GM18868 (cell line): Measurements from ENCODE around the gene TBRG4.

ENCODE experiments used
- ATAC-seq: cut with Tn5 transposase; IDR thresholded peaks from one replicate; pipeline ENCODE4 v1.9.1; 2021; ENCODE audit warnings: mild to moderate bottlenecking, moderate library complexity; ENCODE audit not compliant: unreplicated experiment

The TBRG4 gene

DNA sequence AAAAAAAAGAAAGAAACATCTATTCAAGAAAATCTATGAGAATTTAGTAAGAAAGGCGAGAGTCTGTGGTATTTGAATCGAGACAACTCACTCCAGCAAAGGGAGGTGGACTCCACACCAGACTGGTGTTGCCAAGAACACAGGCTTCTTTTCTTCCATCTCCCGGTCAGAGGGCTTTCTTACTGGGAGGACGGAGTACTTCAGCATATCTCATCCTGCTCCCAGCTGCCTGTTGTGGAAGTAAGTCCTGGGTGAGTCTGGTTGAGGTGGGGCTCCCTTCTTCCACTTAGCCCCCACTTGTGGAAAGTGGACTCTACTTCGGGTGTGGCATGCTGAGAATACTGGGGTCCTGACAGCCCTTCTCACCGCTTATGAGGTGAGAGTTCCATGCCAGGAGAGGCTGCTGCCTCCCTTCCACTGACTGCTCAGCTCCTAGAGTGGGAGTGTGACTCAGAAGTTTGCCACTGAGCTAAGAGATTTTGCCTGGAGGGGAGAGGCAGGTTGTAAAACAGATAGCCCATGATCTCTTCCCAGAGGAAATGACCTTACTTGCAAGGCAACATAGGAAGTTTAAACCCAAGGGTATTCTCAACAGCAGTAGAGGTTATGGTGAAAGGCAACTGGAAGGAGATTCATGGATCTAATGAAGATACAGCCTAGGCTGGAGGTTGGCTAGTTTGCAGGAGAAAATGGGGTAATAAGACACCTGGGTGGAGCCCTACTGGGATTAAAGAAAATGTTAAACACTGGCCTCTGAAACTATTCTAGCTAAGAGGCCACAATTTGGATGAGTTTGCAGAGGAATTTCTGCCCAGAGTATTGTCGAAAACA is 19.2 kb downstream of the TBRG4 start:
- no peak for ATAC-seq

DNA sequence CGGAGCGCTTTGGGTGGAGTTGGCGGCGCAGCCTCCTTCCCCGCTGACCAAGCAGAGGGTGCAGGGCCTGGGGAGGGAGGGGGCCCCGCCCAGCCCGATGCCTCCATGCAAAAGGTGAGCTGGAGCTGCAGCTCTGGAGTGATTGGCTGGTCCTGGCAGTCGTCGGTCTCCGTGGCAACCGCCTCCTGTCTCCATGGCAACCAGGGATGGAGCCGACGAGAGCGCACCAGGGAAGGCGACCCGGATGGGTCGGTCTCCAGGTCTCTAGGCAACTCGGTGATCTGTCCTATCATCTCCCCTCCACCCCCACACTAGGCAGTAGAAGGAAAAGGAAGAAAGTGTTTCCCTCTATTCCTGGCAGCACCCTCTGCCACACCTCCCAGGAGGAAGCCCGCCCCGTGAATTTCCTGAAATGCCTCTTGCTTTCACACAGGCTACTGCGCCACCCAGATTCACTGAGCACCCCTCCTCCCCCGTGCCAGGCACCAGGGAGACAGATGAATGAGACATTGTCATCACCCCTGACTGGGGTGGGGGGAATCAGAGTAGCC is 22.1 kb downstream of the TBRG4 start:
- no peak for ATAC-seq

DNA sequence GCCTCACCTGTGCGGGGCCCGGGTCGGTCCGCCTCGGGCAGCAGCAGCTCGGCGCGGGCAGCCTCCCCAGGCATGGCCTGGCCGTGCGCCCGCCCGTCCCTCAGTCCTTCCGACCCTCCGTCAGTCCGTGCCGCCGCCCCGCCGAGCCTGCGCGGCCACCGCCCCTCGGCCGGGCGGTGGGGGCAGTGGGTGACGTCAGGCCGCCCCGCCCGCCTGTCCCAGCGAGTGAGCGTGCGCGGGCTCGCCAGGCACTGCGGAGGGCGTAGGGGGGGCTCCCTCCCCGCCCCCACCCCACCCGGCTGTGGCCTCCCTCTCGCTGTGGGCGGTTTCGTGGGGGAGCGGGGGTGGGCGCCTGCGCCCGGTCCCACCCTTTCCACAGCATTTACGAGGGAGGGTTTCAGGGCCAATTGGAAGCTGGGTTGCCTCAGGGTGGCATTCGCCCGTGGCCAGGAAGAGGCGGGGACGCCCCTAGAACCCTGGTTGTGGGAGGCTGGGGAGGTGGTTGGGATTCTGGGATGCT is 22.6 kb downstream of the TBRG4 start, which contains the start of gene NACAD:
Gene NACAD (minus strand): TSS at position 149 of the 520 bp plus-strand sequence. CDS start 75 bp downstream, at position 74.
- ATAC-seq = no peak

DNA sequence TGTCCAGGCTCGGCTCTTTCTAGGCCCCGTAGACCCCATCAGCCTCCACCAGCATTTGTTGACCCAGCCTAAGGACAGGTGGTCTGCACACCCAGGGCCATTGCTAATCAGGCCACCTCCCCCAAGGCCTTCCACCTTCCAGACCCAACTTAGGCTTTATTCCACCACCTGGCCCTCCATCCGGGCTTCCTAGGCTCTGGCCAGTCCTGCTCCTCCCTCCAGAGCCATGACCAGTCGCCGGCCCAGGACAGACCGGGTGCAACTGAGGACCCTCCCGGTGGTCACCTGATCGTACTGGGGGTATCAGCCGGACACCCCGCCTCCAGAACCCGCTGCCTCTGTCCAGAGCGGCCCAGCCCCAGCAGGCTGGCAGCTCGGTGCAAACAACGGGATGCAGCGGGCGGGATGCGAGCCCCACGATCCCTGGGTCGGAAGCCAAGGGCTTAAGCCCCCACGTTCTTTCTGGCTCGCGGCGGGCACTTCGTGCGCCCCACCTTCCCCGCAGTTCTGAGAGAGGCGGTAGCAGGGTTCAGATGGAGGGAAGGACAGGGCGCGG is 23.3 kb downstream of the TBRG4 start:
- no peak for ATAC-seq

DNA sequence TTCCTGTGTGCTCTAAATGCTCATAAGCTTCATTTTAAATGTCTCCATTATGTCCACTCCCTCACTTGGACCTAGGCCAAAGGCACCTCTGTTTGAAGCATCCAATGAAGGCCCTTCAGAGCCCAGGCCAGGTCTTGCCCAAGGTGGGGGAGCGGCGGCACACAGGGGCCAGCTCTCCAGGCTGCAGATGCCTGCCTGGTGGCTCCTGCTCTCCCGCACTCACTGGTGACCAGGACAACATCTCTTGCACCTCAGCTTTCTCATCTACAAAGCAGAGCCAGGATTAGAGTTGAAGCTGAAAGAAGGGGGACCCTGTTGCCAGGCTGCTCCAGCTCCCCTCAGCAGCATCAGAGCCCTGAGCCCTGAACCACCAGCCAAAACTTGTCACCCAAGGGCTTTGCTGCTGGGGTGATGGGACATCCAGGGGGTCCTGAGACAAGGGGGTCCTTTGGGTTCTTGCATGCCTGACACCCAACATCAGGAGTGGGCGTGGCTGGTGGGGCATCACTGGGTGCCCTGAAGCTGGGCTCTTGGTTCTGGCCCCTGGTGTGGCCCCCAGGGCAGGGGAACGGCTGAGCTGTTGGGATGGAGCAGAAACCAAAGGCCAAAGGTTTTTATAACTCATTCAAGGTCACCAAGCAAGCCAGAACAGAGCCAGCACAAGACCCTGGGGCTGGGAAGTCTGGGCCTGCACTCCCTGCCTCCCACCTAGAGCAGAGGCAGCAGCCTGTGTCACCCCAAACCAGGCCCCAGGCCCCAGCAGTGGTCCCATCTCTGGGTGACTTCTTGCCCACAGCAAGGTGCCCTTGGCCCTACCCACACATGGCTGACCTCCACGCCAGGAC is 24.0 kb downstream of the TBRG4 start:
- no peak for ATAC-seq

DNA sequence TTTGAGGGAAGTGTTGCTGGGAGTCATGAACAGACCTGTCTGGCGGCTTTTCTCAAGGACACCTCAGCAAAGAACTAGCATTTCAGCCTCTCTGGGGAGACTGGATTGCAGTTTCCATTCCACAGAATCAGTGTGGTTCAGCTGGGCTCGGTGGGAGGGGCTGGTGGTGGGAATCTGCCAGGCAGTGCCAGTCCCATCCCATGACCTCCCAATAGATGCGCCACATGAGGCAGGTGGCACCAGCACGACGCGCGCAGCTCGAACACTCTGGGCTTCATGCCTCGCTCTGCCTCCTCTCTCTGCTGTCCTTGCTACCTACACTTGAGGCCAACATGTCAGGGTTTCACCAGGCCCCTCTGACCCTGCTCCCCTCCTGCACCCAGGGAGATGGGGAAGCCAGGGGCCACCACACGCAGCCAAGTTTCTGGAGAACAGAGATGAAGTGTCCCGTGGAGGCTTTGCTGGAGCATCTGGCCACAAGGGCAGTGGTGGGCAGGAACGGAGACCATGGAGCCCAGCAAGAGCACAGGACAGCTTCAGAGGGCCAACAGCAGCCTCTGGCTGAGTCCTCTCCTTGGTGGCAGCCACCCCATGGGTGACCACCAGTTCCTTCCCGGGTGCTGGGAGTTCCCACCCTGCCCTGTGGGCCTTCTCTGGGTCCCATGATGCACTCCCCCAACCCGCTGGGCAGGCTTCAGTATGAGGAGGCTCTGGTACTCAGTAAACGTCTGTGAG is 25.0 kb downstream of the TBRG4 start:
- ATAC-seq = no peak

DNA sequence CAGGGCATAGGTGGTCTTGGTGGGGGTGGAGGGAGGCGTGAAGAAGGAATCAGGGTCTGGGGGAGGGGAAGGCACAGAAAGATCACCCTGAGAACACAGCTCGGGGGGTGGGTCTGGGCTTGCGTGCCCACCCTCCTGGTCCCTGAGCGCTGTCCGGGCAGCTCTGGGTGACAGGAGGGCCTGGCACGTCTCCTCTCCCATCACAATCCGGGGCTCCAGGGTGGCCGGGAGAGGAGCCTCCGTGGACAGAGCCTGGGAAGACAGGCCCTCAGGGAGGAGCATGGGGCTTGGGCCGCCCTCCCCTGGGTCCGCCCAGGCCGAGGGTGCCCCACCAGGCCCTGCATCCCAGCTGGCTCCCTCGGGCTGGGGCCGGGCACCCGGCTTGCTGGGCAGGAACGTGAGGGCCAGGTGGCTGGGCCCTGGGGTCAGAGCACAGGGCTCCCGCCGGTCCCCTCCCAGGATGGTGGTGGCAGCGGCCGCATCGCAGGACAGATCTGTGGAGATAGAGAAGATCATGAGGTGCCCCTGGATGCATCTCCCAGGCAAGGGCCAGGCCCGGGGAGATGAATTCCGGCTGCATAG is 25.8 kb downstream of the TBRG4 start:
- no peak for ATAC-seq

DNA sequence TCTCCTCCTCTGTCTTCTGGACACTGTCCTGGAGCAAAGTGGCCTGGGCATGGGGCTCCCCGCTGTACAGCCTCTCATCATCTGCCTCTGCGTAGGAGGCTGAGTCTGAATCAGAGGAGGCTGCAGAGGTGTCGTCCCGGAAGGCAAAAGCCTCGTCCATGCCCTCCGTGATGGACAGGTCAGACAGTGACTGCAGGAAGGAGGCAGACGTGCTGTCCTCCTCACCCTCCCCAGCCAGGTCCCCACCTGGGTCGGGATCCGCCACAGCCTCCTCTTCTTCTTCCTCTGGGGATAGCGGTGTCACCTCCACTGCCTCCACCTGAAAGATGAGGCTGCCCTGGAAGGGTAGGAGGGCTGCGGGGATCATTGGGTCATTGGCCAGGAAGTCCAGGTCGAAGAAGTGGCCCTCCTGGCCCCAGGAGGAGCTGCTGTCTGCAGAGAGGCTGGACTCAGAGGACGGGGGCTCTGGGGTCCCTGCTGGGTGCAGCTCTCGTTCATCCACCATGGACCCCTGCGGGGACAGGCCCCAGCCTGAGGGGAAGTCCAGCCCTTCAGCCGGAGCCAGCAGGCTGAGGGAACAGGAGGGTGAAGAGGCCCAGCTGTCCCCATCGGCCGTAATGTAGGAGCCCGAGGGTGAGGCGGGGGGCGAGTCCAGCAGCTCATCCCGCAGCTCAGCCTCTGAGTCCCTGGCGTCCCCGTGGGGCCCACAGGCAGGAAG is 26.4 kb downstream of the TBRG4 start:
- ATAC-seq = no peak

DNA sequence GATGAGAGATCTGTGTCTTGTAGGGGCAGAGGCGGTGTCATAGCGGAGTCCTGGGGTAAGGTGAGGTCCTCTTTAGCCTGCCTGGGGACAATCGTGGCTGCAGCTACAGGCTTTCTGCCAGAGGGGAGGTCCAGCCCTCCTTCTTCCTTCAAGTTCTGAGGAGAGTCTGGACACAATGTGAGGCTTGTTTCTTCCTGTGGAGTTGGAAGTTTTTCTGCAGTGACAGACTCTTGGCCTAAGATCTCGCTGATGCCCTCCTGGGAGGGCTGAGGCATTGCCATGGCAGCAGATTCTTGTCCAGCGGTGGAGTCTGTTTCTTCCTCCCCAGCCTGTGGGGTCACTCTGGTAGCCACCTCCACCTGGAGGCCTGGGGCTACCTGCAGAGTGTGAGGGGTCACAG is 27.2 kb downstream of the TBRG4 start:
- no peak for ATAC-seq

DNA sequence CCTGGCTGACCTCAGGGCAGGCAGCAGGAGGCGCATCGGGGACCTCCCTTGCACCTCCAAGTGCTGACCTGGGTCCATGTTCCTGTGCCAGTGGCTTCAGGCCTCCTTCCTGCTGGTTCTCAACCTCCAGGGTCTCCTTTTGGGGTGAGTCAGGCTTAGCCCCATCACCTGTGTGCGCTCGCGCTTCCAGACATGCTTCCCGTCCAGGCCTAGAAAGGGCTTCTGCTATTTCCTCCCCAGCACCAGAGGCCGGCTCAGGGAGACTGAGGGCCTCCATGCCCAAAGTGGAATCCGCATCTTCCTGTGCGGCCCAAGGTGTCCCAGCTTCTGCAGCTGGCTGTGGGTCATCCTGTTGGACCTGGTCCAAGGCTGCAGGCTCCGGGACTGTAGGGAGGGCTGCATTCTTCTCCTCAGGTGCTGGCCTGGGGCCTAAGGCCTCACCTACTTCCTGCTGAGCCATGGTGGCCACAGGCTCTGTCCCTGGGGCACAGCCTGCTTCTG is 28.6 kb downstream of the TBRG4 start:
- no peak for ATAC-seq

DNA sequence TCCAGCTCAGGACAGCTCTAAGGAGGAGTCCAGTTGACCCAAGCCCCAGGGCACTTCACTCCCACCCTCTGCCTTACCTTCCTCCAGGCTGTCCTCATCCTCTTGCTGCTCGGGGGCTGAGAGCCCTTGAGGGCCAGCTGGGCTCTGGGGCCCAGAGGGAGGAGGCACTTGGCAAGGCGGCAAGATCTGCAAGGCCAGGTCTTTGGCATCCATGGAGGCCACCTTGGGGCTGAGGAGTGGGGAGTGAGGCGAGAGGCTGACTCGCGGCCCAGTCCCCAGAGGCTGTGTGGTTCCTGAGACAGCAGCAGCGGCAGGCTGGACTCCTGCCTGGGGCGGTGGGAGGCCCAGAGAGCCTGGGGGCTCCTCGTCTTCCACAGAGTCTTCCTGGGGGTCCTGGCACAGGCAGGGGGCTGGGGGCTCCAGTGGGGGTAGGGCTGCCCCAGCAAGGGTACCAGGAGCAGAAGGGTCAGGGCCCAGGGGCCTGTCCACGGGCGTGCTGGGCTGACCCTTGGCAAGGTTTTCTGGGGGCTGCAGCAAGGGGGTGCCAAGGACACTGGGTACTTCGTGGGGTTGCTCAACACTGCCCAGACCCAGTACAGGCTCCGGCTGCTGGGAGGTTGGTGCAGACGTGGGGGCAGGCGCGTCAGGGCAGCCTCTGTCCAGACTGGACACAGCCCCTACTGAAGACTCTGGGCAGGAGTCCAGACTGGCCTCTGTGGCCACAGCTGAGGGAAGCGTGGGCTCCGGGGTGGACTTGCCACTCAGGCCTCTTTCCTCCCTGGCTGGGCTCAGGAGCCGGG is 29.3 kb downstream of the TBRG4 start:
- ATAC-seq = no peak

DNA sequence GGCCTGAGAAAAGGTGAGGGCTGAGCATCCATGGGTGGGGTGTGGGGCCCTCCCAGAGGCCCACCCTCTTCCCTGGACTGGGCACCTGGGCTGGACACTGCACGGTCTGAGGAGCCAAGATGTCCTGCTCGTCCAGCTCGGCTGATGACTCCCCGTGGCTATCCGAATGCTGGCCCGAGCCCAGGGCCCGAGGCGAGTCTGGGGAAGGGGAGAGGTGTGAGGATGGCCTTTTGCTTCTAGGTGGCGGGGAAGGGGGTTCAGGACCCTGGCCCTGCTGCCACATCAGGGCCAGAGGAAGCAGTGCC is 29.9 kb downstream of the TBRG4 start:
- no peak for ATAC-seq

DNA sequence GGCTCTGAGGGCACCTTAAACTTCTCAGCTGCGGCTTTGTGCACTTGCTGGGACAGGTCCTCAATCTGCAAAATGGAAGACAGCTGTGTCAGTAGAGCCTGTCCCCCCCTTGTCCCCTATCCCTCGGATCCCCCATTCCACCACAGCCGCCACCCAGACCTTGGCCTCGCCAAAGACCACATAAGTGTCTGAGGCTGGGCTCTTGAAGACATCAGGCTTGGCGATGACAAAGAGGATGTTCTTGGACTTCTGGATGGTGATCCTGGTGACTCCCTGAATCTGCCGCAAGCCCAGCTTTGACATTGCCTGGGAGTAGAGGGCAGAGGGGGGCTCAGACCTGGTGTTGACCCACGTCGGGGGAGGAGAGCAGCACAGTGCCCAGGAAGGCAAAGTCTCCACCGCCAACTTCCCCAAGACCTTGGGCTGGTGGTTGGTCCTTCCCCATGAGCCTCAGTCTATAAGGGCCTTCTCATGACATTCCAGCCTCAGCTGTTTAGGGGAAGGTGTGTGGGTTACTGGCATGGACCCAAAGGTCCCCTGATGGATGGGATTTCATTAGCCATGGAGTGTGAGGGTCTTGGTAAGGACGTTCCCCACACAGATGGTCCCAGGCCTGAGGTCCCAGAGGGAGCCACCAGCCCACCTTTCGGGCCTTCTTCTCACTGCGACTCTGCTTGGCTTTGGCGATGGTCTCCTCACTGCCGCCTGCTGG is 30.4 kb downstream of the TBRG4 start:
- ATAC-seq = no peak

DNA sequence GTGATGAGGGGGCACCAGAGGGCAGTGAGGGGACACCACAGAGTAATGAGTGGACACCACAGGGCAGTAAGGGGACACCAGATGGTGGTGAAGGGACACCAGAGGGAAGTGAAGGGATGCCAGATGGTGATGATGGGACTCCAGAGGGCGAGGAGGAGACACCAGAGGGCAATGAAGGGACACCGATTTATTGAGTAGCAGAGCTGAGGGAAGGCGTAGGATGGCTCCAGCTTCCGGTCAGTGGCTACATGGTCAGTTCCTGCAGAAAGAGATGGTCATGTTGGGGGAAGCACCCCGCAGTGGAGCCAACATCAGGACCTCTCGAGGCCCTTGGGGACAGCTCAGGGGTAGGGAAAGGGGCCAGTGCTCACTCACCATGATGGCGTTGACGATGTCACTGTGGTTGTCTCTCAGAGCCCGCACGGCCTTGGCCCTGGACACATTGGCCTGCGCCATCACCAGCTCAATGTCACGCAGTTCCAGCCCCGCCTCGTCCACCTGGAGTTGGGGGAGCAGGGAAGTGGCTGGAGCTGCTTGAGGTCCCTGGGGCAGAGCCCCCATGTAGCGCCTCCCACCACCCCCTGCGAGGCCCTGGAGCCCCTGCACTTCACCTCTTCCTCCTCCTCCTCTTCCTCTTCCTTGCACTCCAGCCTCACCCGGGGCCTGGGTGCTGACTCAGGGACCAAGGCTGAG is 31.1 kb downstream of the TBRG4 start:
- no peak for ATAC-seq

DNA sequence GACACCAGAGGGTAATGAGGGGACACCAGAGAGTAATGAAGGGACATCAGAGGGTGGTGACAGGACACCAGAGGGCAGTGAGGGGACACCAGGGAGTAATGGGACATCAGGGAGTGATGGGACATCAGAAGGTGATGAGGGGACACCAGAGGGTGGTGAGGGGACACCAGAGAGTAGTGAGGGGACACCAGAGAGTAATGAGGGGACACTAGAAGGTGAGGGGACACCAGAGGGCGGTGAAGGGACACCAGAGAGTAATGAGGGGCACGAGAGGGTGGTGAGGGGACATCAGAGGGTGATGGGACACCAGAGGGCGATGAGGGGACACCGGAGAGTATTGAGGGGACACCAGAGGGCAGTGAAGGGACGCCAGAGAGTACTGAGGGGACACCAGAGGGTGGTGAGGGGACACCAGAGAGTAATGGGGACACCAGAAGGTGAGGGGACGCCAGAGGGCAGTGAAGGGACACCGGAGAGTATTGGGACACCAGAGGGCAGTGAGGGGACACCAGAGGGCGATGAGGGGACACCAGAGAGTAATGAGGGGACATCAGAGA is 33.3 kb downstream of the TBRG4 start:
- ATAC-seq = no peak

DNA sequence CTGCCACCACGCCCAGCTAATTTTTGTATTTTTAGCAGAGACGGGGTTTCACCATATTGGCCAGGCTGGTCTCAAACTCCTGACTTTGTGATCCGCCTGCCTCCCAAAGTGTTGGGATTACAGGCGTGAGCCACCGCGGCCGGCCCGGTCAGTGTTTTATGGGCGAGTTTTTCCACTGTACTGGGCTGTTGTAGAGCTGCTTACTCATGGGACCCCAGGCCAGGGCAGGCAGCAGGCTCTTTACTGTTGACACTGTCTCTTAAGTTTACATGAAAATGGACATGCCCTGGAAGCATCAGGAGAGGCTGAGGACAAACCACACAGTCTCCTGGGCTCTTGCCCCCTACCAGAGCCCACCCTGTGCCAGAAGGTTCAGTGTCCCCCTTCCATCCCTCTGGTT is 33.9 kb downstream of the TBRG4 start:
- ATAC-seq = no peak

DNA sequence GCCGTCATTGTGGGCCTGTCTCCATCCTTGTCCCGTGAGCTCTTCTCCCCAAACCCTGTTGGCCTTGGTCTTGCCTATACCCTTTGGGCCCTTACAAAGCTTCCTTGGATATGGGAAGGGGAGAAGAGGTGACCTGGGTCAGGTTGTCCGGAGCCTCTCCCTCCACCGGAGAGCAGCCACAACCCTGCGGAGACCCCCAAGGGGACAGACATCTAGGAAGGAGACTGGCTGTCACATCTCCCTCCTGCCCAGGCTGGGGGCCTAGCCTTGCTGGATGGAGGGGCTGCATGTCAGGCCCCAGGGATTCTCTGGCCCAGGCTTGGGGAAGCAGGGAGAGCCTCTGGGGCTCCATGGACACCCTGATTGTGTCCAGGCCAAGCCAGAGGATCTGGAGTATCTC is 34.6 kb downstream of the TBRG4 start:
- no peak for ATAC-seq
